Measurements from ENCODE around the gene PTPRM.

The PTPRM gene

DNA sequence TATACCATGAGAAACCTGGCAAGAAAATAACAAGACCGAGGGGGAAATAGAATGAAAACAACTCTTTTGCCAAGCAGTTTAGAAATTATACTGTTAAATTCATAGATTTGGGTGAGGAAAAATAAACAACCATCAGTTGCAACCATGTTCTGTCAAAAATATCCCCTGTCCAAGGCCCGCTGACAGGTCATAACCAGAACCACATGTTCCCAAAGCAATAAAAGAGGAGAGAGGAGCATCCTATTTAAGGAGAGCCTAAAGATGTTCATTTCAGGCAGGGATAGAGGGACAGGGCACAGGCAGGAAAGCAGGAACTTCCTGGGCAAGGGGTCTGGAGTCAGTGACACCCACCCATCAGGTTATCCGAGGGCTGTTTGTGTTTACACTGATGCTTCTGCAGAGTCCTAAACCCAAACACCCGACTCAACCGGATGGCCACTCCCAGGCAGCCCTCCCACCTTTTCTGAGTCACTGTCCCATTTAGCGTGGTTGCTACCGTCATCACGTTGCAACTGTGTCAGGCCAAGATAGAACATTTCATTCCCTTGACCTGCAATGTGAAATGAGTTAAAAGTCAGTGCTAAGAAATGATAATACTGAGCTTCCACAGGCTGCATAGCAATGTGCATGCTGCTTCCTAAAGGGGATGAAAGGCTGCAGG is 573.9 kb downstream of the PTPRM start:
- no peak for DNase-seq

DNA sequence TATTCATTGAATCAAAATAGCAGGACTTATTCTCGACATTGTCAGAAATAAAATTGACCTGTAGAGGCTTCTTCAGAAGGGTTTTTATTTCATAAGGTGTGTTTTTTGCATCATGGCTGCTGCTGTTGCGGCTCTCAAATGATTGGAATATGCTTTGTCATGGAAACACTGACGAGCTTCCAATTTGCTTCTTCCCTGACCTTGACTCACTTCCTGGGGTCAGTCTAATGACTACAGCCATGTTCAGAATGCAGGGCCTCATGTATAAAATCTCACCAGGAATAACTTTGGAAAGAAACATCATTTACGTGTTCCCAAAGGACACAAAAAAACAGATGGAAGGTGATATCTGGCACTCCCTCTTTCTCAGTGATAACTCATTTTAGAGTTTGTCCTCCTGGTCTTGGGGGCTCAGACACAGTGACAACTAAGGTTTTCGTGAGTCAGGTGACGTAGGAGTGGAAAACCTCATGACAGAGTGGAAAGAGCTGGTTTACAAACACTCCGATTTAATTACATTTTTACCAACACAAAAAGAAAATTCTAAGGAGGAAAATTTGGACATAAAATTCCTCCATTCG is 575.1 kb downstream of the PTPRM start:
- no peak for DNase-seq

DNA sequence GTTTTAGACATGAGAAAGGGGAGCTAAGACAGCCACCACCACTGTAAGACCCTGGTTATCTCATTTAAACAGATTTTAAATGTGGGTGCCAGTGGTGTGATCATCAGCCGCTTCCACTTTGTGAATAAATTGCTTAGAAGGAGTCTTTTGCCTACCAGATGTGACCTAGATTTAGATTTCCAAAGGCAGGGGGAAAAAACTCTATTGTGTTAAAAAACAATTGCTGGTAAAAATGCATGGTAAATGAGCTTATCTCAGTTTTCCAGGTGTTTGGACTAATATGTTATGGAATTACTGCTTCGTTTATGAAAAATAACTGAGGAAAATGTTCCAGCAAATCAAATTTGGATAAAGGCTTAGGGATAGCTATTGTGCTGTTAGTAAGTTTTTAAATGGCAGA is 575.8 kb downstream of the PTPRM start:
- DNase-seq: no peak

DNA sequence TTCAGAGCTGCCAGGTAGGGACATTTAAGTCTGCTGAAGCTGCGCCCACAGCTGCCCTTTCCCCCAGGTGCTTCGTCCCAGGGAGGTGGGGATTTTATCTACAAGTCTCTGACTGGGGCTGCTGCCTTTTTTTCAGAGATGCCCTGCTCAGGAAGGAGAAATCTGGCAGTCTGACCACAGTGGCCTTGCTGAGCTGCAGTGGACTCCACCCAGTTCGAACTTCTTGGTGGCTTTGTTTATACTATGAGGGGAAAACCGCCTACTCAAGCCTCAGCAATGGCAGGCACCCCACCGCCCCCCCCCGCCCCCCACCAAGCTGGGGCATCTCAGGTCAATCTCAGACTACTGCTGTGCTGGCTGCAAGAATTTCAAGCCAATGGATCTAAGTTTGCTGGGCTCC is 584.1 kb downstream of the PTPRM start:
- no peak for DNase-seq

DNA sequence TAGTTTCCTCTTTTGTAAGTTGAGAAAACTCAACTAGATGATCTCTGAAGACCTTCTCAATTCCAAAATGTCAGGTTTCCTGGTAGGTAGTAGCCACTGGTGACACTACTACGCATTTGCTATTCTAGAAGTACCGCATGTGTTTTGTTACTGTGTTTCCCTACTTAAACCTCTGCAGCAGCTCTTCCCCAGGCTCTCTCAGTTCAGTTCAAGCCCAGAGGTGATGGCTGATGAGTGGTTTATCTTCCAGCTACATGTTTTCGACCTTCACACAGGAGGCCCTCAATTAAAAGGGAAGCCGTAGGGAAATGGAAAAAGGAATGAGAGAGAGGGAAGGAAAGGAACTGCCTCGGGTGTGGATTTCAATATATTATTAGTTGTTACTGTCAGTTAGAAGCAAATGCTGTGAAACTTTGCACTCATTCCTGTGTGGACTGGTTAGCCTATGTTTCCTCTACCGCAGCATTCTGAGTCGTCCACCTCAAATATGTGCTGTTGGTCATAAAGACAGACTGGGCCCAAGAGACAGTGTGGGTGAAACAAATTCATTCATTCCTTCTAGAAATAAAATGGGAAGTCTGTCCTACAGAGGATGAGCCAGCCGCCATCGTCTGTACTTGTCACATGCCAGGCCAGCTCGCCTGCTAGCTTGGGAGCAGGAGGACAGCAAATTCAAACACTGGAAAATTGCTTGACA is 586.9 kb downstream of the PTPRM start:
- DNase-seq: no peak

DNA sequence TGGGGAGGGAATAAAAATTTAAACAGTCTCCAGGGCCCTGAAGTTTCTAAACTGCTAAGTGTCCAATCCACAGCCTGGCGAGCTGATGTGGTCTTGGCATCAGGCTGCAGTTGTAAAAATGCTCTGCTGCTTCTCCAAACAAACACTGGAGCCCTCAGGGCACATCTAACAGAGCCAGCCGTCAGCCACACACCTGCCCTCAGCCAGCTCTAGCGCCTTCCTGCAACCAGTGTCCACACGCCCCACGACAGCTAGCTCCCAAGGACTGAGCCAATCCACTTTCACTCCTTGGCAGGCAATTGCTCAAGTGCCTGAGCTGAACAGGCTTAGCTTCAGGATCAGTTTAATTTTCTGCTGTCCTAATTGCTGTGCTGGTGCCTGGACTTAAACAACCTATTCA is 595.7 kb downstream of the PTPRM start:
- no peak for DNase-seq

DNA sequence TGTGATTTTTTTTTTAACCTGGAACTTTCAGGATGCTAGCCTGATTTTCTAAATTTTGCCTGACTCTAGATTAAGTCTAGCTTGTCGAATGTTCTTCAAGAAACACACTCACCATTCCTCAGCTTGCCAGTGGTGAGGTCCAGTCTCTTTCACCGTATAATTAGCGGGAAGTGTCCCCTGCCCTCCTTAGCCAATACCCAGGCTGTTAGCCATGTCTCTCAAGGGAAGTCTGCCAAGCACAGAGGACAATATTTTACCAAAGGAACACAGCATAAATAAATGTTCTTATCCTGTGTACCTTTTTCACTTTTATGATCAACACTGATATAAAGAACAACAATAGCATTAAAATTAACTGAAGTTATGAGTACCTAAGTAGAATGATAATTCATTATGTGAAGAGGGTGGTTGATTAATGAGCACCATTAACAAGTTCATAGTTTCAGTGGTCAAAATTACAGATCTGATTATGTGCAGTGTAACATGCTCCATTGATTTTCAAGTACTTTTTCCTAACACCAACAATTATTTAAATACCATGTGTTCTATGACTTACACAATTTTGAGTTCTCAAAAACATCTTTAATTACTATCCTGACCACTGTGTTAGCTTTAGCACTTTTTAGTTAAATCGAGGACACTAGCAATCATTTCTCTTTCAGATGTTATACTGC is 596.3 kb downstream of the PTPRM start:
- DNase-seq: no peak

DNA sequence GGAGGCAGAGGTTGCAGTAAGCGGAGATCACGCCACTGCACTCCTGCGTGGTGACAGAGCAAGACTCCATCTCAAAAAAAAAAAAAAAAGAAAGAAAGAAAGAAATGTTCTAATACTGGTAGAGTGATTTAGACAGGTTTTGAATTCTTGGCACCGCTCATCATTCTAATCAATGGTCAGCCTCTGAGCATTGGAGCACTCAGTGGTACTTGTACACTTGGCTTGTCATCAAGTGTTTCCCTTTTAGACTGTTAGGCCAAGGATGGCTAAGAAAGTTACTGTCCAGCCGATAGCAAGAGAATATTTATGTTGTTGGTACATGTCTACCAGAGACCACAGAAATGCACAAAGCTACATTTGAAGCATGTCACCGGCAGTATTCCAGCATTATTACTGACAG is 598.0 kb downstream of the PTPRM start:
- DNase-seq: no peak

DNA sequence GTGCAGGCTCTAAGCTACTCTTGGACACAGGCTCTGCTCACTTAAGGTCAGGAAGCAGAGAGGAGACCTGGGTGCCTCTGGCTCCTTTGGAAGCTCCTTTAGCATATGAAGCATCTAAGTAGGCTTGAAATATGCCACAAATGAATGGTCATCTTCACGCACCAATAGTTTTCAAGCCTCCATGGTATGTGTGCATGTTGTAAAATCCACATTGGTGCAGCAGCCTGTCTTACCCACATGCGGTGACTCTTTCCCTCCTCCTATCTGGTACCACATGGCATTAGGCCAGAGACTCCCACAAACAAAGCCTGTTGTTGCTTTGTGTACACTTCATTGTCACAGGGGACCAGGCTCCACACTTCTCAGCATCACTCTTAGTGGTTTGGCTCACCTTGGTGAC is 599.9 kb downstream of the PTPRM start:
- no peak for DNase-seq

DNA sequence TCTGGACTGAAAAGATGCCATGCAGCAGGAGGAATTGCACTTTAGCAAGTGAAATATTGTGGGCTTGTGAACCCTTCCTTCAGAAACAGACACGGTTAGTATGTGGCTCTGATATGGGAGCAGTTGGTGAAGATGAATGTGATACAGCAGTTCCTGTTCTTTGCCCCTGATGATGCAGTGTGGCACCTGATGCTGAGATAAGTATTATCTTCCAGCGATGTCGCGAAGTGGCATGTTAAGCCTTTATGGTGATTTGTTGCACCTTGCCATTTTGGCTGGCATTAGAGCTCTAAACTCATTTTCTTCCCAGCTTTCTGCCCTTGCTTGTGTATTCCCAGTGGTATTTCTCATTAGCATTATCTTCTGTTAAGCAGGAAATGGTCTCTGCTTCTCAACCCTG is 600.6 kb downstream of the PTPRM start:
- DNase-seq: no peak

DNA sequence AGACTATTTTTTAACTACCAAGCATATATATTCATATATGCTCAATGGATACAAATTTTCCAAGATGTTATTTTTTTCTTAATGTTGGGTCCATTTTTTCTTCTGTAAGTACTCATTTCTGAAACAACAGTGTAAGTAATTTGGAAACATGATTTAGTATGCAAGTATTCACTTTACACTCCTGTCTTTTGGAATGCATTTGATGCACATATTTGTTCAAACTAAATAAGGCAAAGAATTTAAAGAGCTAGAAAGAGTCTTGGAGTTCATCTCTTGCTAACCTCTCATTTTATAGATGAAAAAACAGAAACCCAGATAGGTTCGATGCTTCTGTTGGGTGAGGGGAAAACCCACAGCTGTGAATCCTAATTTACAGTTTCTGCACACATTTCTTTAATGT is 602.6 kb downstream of the PTPRM start:
- no peak for DNase-seq

DNA sequence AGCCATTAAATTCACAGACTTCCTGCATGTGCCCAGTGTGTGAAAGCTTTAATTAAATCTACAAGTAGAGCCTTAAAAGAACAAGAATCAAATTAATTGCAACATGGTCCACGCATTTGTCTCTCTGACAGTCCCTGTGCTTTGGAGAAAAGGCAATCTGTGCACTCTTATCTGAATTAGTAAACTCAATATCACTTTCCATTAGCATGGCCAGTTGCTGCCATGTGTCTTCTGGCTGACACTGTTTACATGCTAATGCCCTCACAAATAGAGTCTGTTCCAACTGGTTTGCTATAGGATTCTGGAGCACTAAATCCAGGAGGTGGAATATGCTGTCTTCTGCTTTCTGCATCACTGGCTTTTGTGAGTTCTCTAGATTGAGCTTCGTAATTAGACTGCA is 607.7 kb downstream of the PTPRM start:
- no peak for DNase-seq

DNA sequence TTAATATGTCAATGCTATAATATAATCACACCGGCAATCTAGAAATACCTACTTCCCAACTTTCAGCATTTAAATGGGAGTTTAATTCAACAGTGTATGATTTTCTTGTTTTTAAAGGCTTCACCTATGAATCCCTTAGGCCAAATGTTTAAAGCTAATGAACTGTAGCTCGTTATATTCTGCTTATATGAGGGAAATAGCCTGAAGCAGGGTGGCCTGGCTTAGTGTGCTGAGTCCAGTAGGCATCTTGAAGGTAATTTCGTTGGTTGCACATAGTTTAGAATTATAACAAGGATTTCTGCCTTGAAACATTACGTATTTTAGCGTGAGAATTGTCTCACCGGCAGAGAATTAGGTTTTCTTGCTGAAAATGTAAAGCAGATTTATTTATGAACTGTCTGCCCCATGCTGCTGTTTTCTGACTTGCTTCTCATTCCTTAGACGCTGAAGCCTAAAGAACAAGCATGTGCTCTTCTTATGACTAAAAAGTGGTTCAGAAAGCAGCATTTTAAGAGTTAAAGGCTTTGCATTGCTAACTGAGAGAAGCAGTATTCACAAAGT is 608.5 kb downstream of the PTPRM start:
- DNase-seq: no peak

DNA sequence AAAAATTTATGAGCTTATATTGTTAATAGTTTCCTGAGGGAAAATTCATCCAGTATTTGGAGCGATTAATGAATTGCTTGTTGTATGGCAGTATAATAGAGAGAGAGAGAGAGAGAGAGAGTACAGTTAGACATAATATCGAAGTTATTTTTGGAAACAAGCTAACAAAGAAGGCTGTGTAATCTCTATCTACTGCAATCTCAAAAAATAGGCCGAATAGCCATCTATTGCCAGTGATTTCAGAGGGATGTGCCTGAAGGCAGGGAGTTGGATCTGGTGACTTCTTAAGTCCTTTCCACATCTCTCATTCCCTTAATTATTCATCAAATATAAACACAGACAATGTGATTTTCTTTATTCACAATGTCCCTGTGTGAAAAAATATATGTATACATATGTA is 609.0 kb downstream of the PTPRM start:
- no peak for DNase-seq

DNA sequence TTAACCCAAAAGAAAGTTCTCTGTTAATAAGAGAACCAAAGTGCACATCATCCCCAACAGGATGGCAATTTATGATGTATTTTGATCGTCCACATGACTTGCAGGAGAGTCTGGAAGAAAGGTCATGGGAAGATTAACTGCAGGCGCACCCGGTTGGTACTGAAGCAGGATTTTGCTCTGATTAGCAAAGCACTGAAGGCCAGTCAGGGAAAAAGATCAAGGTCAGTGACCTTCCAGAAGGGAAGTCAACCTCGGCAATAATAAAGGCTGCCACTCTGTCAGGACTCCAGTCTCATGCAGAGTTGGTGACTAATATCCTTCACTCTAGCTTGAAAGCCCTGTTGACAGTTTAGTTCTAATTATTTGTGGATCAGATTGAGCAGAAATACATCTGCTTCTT is 609.4 kb downstream of the PTPRM start:
- DNase-seq: no peak

DNA sequence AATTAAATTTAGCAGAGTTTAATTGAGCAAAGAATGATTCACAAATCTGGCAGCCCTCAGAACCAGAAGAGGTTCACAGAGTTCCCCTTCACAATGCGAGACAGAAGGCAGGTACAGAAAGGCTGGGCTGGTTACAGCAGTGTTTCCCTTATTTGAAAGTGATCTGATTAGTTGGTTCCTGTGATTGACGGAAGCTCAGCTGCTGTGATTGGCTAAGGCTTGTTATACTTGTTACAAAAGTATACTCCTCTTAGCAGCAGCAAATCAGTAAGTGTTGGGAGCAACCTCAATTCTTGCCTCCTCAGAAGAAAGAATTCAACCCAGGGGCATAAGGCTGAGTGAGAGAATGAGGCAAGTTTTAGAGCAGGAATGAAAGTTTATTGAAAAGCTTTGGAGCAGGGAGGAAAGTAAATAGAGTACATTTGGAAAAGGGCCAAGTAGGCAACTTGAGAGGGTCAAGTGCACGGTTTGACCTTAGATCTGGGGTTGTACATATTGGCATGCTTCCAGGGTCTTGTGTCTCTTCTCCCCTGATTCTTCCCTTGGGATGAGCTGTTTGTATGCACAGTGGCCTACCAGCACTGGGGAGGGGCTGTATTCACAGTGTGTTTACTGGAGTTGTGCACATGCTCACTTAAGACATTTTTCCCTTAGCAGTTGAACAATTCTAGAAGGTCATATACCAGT is 610.4 kb downstream of the PTPRM start:
- DNase-seq: no peak

DNA sequence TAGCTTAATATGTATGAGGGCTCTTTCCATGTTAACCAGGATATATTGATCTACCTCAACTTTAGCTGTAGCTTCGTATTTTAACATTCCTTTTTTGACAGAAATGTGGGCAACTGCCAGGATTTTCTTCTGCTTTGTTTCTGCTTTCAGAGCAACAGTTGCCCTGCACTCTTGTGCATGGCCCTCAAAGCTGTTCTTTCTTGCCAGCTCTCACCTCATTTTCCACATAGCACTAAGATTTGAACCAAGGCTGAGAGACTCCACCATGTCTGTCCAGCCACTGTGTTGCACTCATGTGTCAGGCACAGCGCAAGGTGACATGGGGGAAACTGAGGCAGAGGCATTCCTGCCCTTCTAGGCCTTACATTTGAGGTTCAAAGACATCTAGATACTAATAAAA is 619.3 kb downstream of the PTPRM start:
- no peak for DNase-seq

DNA sequence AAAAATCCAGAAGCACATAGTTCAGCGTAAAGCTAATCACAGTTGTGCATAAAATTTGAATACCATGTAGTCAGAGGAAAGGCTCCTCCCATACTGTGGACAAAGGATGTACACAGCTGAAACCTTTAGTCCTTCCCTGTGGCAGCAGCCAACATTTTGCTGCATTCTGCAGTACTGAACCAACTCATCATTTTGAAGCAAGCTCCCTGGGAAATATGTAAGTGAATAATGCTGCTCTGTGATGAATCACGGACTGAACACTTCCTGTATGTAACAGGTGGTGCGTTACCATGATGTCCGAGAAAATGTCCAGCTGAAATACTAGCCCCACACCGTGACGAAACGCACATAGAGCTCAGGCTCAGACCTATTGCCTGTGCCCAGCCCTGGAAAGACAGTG is 621.1 kb downstream of the PTPRM start:
- no peak for DNase-seq

DNA sequence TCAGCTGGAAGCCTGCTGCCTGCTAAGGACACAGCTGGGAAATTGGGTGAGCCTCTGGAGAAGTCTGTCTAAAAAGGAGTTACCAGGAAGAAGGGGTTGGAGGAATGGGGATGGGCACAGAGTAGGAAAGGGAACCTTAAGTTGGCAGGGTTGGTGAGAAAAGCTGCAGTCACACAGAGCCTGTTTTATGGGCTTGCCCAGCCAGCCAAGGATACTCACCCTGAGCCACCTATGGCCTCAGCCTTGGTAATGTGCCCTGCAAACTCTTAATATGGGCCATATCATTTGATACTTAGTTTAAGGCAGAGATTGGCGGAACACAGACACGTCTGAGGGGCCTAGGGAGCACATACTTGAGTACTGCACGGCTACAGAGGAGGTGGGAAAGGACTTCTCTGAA is 623.9 kb downstream of the PTPRM start:
- no peak for DNase-seq

DNA sequence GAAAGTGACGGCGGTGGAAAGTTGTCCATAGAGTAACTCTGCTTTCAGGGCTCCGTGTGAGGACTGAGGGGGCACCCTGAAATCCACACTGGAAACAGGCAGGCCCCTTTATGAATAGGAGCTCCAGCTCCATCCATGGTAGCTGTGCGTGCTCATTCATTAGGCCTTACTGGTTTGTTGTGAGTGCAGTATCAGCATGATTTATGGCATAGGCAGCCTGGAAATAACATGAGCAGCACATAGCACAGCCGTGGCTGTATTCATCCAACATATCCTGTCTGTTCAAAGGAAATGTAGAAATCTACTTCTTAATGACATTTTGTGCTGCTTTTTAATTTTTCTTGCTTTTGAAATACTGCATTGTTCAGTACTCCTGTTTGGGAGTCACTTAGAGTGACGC is 627.3 kb downstream of the PTPRM start:
- no peak for DNase-seq

DNA sequence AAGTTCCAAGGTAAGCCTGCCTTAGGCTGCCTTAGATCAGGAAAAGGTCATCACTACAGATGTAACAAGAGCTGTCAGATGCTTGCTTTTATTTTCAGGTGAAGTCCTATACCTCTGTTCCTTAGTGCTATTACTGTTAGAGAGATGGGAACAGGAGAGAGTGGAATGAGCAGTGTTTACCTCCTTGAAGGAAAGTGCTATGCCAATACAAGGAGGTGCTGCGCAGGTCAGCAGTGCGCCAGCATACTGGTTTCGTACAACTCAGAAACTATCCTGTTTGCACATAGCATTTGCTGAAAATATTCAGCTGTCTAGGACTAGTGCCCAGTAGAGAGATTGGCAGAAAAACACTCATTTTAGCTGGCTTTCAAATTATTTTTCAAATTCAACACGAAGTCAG is 629.1 kb downstream of the PTPRM start:
- no peak for DNase-seq

DNA sequence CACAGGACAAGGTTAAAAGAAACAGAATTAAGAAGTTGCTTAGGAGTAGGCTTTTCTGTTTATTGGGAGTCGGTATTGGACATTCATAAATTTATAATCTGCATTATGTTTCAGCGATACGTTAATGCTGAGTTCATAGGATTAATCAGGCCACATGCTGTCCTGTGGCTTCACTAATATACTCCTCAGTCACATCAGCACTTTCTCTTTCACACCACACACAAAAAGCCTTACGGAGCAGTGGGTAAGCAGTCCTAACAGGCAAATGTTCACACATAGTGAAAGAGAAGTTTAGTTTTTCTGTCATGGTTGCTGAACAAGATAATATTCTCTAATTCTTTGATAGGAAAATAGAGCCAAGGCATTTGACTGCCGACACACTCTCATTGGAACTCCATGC is 630.4 kb downstream of the PTPRM start:
- no peak for DNase-seq

DNA sequence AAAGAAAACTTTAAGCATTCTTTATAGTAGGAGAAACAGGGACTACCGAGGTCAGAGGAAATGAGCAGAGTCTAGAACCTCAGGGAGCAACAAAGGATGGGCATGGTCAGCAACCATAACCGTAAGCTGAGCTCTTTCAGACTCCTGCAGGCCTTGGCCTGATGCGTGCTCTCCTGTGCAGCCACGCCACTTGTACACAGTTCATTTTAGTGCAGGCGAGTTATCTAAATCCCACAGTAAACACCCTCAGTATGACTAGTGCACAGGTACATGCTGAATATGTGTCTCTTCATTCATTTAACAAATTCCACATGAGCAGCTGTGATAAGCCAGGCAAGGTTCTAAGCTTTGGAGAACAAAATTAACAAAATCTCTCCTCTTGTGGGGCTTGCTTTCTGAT is 640.9 kb downstream of the PTPRM start:
- no peak for DNase-seq

Data from activated CD4-positive, CD25-positive, alpha-beta regulatory T cell treated with anti-CD3 and anti-CD28 coated beads, Interleukin-2, amount 50 U/mL, for 72 hours (primary cell).